SK-N-SH (cell line): ENCODE data around the gene AFAP1L2.

ENCODE experiments used
- EP300 ChIP-seq, 2 experiments: IDR thresholded peaks; 2 replicates each; pipeline versions ENCODE4 v1.4.0 to v1.6.1; 2012; ENCODE audit warnings: borderline replicate concordance in 1 of 2, low read depth in 1 of 2, low read length in 1 of 2
- EZH2phosphoT487 ChIP-seq: fragments of 200-600 bp; sonication (generic); IDR thresholded peaks from 2 replicates; pipeline ENCODE4 v1.6.1; 2017; ENCODE audit warnings: low read depth, mixed run types, mild to moderate bottlenecking, antibody characterized with exemption, moderate library complexity, borderline replicate concordance
- NFIC ChIP-seq: IDR thresholded peaks from 2 replicates; pipeline ENCODE4 v1.4.0; 2012; ENCODE audit warnings: borderline replicate concordance
- RAD21 ChIP-seq: IDR thresholded peaks from 2 replicates; pipeline ENCODE4 v1.6.1; 2012; ENCODE audit warnings: mild to moderate bottlenecking, low read length
- RXRA ChIP-seq: IDR thresholded peaks from 2 replicates; pipeline ENCODE4 v1.4.0; 2012; ENCODE audit warnings: low read depth, mild to moderate bottlenecking, borderline replicate concordance
- SIN3A ChIP-seq: IDR thresholded peaks from 2 replicates; pipeline ENCODE4 v1.6.1; 2012; ENCODE audit warnings: low read depth, mild to moderate bottlenecking, low read length, moderate library complexity, borderline replicate concordance
- SMC3 ChIP-seq: IDR thresholded peaks from 2 replicates; pipeline ENCODE4 v1.6.1; 2012; ENCODE audit warnings: low read depth, low read length, improper control_type of control experiment
- TAF1 ChIP-seq: IDR thresholded peaks from 2 replicates; pipeline ENCODE4 v1.6.1; 2012; ENCODE audit warnings: low read depth, mild to moderate bottlenecking, low read length, moderate library complexity, borderline replicate concordance
- TEAD4 ChIP-seq: IDR thresholded peaks from 2 replicates; pipeline ENCODE4 v1.4.0; 2012; ENCODE audit warnings: mild to moderate bottlenecking, borderline replicate concordance; ENCODE audit not compliant: insufficient read depth
- USF2 ChIP-seq: fragments of 150-350 bp; IDR thresholded peaks from 2 replicates; pipeline ENCODE4 v1.6.1; 2017; ENCODE audit warnings: antibody characterized with exemption, low read length, low read depth, borderline replicate concordance
- TF ChIP-seq, protein P1 (sequence below): fragments of 200-600 bp; sonication (generic); IDR thresholded peaks from 2 replicates; pipeline ENCODE4 v1.6.1; 2017; ENCODE audit warnings: antibody characterized with exemption, mild to moderate bottlenecking, moderate library complexity

GRCh38 chr10:114294549-114294948, 109.8 kb downstream of the AFAP1L2 start:
- TF ChIP-seq, protein P1, sequence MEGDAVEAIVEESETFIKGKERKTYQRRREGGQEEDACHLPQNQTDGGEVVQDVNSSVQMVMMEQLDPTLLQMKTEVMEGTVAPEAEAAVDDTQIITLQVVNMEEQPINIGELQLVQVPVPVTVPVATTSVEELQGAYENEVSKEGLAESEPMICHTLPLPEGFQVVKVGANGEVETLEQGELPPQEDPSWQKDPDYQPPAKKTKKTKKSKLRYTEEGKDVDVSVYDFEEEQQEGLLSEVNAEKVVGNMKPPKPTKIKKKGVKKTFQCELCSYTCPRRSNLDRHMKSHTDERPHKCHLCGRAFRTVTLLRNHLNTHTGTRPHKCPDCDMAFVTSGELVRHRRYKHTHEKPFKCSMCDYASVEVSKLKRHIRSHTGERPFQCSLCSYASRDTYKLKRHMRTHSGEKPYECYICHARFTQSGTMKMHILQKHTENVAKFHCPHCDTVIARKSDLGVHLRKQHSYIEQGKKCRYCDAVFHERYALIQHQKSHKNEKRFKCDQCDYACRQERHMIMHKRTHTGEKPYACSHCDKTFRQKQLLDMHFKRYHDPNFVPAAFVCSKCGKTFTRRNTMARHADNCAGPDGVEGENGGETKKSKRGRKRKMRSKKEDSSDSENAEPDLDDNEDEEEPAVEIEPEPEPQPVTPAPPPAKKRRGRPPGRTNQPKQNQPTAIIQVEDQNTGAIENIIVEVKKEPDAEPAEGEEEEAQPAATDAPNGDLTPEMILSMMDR = no peak
- TF ChIP-seq USF2 = no peak
- TF ChIP-seq SMC3 = no peak
- TF ChIP-seq TAF1 = no peak
- no peak for TF ChIP-seq NFIC
- TF ChIP-seq EP300 (IDR thresholded peaks at IDR 0.05; ENCODE audit: borderline replicate concordance in 1 of 2, low read depth in 1 of 2, low read length in 1 of 2) = no peak
- no peak for TF ChIP-seq EZH2phosphoT487
- no peak for TF ChIP-seq RXRA
- TF ChIP-seq RAD21 = no peak
- no peak for TF ChIP-seq TEAD4
- TF ChIP-seq SIN3A = no peak
